HG02852 (cell line): ENCODE results near the gene SPARC.

ENCODE experiments used
- ATAC-seq: cut with Tn5 transposase; IDR thresholded peaks from one replicate; pipeline ENCODE4 v1.9.1; 2021; ENCODE audit warnings: mild to moderate bottlenecking, moderate library complexity; ENCODE audit not compliant: unreplicated experiment

Gene SPARC

GRCh38 chr5:151627650-151628049 is 59.1 kb downstream of the SPARC start:
- ATAC-seq = no peak

DNA sequence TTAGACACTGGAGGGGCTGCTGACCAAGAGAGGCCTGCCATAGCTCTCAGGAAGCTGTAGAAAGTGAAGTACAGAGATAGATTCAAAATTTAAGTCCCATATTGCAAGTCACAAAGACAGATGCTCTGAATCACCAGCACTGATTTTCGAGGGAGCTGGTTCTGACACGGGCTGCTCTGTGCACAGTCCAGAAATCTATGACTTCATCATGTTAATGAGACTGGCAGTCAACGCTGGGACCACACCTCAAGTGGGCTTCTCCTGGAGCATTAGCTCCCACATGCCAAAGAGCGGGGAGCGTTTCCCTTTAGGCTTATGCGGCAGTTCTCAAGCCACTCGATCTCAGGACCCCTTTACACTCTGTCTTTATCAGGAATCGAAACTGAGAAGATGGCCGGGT is 61.4 kb downstream of the SPARC start:
- no peak for ATAC-seq

GRCh38 chr5:151624476-151624875 is 62.2 kb downstream of the SPARC start:
- ATAC-seq = no peak

DNA sequence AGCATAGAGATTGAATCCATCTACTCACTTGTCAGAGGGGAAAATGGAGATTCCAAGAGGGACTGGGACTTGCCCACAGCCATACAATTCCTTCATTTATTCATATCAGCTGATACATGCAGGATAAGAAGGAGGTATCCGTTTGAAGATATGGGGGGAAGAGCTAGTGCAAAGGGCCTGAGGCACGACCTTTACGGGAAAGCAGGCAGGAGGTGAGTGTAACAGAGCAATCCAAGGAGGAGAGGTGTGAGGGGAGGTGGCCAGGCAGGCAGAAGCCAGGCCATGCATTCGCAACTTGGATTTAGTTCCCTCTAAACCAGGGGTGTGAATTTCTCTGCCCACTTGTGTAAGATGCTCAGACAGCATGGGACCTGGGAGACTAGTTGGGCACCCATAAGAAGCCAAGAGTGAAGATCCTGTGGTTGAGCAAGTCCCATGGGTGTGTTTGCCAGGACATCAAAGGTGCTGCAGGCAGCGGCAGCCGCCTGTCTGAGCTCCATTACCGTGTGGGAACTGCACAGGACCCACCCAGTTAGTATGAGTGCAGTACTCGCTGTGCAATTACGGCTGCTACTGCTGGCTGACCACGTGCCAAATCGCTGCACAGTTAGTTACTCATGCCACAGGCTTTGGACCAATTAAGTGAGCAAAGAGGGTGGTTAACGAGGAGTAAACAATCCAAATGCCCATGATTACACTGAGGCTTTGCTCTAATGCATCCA is 64.2 kb downstream of the SPARC start:
- ATAC-seq = no peak

DNA sequence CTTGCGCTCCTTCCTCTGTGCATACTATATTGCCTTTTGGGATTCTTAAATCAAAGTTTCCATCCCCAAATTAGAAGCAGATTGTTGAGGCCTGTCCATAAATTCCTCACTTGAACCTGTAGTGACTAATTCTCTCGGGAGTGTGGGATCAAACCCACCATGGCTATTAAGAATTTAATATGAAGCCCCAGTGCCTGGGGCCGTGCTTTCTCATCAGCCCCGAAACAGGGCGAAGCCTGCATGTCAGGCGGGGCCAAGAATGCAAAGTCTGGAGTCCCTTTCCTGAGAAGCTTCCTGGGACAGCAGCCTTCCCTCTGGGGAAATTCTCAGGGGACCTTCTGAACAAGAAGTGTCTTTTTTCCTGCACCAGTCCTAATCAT is 66.3 kb downstream of the SPARC start:
- ATAC-seq = no peak

DNA sequence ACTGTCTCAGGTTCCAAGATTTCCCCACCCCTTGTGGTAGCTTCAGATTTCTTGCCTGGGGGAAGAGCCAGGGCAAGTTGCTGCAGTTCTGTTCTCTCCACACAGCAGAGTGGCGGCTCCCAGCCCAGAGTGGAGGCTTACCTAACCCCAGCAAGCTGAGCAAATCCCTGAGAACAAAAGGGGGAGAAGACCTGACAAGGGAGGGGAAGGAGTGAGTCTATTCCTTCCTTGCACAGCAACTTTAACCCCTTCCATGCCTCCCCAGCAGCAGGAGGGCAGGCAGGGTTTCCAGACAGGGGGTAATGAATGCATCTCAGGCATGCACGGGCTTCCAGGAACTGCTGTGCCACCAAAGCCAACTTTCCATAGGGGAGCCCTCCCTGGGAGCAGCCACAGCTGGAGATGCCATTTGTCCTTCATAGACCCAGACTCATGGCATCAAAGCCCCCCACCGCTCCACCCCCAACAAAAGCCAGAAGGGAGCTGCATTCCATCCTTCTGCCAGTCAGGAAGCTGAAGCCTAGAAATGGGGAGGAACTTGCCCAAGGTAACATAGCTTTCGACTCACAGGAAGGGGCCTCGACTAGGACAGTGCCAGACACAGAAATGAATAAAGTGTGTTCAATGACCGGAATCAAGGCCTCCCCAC is 66.8 kb downstream of the SPARC start:
- ATAC-seq = no peak

DNA sequence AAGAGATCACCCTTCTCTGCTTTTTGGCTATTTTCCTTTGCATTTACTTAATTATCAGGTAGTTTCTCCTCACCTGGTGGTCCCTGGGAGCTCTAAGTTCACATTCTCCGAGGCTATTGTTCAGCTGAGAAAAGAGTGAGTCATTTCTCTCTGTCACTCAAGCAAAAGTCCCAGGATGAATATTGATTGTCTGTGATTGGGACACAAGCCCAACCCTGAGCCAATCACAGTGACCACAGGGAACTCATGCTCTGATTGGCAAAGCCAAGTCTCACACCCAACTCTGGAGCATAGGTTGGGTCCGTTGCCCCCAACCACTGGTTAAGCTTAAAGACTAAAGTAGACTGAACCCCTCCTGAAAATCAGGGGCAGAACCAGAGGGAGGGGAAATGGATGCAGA is 67.8 kb downstream of the SPARC start:
- peak; percentile 54 for ATAC-seq

DNA sequence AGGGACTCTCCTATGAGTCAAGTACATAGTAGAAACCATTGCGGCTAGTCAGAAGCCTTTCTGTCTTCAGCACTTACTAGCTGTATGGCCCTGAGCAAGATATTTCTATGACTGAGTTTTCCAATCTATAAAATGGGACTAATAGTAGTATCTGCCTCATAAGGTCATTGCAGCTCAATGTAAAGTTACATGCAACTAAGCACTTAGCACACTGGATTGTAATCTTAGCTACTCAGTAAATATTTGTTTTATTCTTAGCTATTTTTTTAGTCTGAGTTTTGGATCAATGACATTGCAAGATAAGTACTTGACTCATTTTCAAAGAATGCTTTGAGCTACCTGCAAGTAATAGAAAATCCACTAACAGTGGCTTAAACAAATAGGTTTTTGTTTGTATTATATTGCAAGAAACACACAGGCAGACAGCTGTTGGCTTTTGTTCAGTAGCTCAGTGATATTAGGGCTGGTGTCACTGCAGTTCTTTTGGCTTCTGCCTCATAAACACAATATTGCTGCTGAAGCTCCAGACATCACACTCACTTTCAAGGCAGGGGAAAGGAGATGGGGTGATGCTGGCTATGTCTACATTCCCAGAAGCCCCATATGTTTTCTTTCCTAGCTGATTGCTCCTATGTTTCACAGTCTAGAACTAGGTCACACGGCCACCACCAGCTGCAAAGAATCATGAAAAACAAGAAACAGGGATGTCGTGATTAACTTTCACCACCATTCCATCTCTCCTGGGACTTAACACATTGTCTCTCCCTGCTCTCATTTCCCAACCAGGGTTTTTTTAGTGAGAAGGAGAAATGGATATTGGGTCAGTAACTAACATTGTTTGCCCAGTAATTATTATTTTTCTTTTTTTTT is 68.6 kb downstream of the SPARC start:
- ATAC-seq = no peak

DNA sequence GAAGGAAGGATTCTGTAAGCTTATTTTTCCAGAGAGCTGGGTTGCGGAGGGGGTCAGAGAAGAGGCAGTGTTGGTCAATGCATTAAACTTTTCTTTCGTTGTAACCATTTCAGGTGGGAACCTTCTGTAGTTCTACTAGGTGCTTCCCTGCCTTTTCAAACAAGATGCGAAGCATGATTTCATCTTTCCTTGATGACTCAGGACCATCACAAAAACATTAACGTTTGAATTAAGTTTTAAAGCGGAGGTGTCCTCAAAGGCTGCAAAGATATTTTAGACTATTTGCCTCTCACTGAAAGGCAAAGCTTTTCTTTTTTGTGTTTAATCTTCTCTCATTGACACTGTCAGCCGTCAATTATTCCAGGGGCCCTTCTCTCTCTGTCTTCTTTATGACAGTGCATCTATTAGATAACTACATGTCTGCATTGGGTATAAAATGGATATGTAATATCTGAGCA is 69.3 kb downstream of the SPARC start:
- no peak for ATAC-seq

DNA sequence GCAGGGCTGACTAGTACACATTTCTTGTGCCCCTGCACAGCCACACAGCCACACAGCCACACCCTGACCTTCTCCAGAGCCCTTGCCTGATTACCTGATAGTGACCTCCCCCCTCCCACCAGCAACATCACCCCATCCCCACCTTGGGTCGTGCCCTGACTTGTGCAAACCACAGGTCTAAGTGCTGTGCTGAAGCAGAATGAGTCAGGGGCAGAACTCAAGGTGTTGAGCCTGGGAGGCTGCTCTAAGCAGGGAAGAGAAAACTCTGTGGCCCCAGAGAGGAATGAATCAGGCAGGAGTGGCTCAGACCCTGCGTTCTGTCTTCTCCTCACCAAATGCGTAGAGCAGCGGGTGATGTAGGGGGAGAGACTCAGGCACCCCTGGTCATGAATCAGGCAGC is 71.3 kb downstream of the SPARC start:
- ATAC-seq = no peak

DNA sequence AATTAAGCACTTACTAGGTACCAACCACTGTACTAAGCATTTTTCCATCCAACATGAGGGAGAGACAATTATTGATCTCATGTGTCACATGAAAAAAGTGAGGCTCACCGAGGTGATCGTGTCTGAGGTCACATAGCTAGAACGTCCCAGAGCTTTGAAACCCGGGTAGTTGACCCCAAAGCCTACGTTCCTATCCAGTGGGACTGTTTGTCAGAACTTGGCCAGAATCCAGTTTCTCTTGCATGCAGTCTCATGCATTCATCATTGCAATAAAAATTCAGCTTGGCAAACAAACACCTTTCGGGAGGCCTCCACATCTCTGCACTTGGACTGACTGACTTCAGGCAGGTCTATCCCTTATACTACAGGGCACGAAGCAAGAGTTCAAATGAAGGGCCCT is 72.2 kb downstream of the SPARC start:
- ATAC-seq = no peak

- peak; percentile 82 for ATAC-seq
Observed at GRCh38 chr5:151612689-151613427, 73.9 kb downstream of the SPARC start.

GRCh38 chr5:151611127-151611775 is 75.5 kb downstream of the SPARC start:
- ATAC-seq = no peak
